ENCODE results near the gene CALD1. TPM values are rescaled to one million over a fixed set of nuclear protein-coding genes. Genes with fewer than 3 reads are reported as not detected.

CALD1 gene
- total RNA-seq, 4 donors from 2014 or later, result 1,513 to 2,575 (median 1,808) TPM

DNA sequence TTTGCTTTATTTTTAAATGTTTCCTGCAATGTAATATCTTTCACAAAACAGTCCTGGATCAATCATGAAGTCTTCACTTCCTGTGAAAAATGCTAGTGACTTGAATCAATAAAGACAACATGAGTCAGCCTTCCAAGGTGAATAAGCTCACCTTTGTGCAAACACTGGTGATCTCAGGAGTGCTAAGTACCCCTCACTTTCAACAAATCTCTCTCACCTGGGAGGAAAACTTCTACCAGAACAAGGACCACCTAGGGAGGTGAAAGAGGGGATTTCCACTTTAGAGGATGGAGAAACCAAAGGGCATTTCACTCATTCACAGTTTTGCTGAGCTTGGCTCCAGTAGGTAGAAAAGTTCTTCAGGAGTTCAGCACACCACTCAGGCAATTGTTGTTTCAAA is 64.8 kb downstream of the CALD1 start:
- Histone ChIP-seq H3K4me3 (no peak overlapping the region), H3K4me1 (peaks cover 16 to 95% (median 49%) of the 10 kb centered on the region in 3 donors), H3K27ac (peak overlapping the region in 3 of 4 donors; percentile 45 to 83 (median 64)), H3K36me3 (peaks cover 0 to 32% of the 10 kb centered on the region in 2 donors), H3K27me3 (no peaks in the 10 kb centered on the region), H3K9me3 (no peaks in the 10 kb centered on the region)
- no peak for ATAC-seq
- no peak for TF ChIP-seq POLR2AphosphoS5 (IDR thresholded peaks at IDR 0.05)
- no peak for TF ChIP-seq POLR2A (IDR thresholded peaks at IDR 0.05)
- no peak for TF ChIP-seq EP300 (IDR thresholded peaks at IDR 0.05)
- TF ChIP-seq, protein P1, sequence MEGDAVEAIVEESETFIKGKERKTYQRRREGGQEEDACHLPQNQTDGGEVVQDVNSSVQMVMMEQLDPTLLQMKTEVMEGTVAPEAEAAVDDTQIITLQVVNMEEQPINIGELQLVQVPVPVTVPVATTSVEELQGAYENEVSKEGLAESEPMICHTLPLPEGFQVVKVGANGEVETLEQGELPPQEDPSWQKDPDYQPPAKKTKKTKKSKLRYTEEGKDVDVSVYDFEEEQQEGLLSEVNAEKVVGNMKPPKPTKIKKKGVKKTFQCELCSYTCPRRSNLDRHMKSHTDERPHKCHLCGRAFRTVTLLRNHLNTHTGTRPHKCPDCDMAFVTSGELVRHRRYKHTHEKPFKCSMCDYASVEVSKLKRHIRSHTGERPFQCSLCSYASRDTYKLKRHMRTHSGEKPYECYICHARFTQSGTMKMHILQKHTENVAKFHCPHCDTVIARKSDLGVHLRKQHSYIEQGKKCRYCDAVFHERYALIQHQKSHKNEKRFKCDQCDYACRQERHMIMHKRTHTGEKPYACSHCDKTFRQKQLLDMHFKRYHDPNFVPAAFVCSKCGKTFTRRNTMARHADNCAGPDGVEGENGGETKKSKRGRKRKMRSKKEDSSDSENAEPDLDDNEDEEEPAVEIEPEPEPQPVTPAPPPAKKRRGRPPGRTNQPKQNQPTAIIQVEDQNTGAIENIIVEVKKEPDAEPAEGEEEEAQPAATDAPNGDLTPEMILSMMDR (IDR thresholded peaks at IDR 0.05), result no peak

DNA sequence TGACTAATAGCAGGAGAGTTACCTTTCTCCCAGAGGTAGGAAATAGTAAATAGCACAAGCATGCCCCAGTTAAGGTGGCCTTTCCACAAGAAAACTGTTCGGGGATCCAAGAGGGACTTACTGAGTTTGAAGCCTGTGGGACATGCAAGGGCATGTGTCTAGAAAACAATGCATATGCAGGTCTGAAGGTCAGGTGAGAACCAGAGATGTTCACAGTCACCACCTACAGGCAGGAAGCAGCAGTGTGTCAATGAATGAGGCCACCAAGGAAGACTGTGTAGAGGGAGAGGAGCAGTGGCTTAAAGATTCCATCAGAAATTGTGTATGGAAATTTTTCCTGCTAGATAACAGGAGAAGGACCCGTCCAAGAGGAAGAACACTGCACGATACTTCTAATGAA is 66.0 kb downstream of the CALD1 start:
- 71% methylated on average over 3 of the region's 3 CpGs for WGBS, 2 donors (ENCODE audit: low coverage in 1 of 2)
- TF ChIP-seq, protein P1 (IDR thresholded peaks at IDR 0.05), result peak in 1 of 4 experiments; percentile 13
- TF ChIP-seq EP300 (IDR thresholded peaks at IDR 0.05), result no peak
- Histone ChIP-seq H3K4me1 (peaks cover 24 to 95% (median 59%) of the 10 kb centered on the region in 3 donors), H3K9me3 (no peaks in the 10 kb centered on the region), H3K36me3 (peaks cover 0 to 32% of the 10 kb centered on the region in 2 donors), H3K27me3 (no peaks in the 10 kb centered on the region), H3K4me3 (no peak overlapping the region), H3K27ac (peak overlapping the region; percentile 45 to 89 (median 82))
- ATAC-seq, result no peak

DNA sequence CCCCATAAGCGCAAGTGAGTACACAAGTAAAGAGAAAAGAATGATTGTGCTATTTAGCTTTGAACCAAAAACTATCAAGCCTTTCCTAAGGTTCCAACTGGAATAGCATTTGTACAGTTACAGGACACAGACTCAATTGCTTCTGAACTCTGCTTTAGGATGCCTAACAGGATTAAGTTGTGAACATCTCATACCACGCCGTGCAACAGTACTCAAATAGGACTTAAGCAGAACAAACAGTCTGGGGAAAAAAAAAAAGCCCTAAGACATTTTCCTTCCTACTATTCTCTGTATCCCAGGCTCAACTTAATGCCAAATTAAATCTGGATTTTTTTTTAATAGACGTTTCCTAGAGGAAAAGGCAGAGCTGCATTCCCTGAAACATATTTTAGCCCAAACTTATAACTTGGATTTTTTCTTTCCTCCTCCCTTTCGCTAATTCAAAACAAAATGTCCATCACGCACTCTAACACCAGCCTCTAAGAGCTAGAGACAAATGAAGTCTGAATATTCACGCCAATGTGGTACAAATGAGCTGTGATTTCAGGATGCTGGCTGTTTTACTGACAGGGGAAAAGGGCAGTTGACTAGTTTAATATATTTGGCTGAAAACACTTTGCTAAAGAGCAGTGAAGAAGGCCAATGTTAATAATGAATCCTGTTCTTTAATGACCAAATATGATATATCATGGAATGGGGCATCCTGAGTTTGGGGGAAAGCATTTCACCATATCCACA is 68.6 kb downstream of the CALD1 start:
- H3K4me1 ChIP-seq, result peaks cover 38 to 100% (median 76%) of the 10 kb centered on the region in 3 donors

DNA sequence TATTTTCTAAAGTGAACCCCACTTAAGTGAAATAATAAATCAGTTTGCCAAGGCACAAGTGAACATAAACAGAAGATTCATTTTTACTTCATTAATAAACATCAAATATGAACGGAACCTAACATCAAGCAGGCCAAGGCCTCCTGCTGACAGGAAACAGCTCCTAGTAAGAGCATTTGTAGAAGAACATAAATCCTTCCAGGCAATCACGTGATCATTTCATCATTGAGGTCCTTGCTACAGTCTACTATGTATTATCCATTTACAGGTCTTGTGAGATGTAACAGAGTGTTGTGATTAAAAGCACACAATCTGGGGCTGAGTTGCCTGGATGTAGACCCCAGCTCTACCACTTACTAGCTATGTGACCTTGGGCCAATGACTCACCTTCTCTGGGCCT is 70.6 kb downstream of the CALD1 start:
- Histone ChIP-seq H3K36me3 (peaks cover 0 to 18% of the 10 kb centered on the region in 2 donors), H3K4me3 (no peak overlapping the region), H3K9me3 (no peaks in the 10 kb centered on the region), H3K27me3 (no peaks in the 10 kb centered on the region), H3K27ac (peak overlapping the region; percentile 80 to 88 (median 84)), H3K4me1 (peaks cover 40 to 97% (median 77%) of the 10 kb centered on the region in 3 donors)
- 19 to 21% methylated on average over 2 of the region's 2 CpGs for WGBS, 2 donors (ENCODE audit: low coverage in 1 of 2)
- TF ChIP-seq, protein P1 (IDR thresholded peaks at IDR 0.05), result peak in 1 of 4 experiments; percentile 6
- TF ChIP-seq EP300 (IDR thresholded peaks at IDR 0.05) (peak; percentile 5), POLR2A (IDR thresholded peaks at IDR 0.05) (no peak), POLR2AphosphoS5 (IDR thresholded peaks at IDR 0.05) (peak; percentile 85)
- peak; percentile 44 for ATAC-seq

More for the DNA sequence above, 68.6 kb downstream of the CALD1 start:
- TF ChIP-seq POLR2AphosphoS5 (IDR thresholded peaks at IDR 0.05) (peak; percentile 62), EP300 (IDR thresholded peaks at IDR 0.05) (no peak)
- TF ChIP-seq, protein P1 (IDR thresholded peaks at IDR 0.05), result no peak
- Histone ChIP-seq H3K4me3 (no peak overlapping the region), H3K36me3 (peaks cover 0 to 32% of the 10 kb centered on the region in 2 donors), H3K27ac (peak overlapping the region; percentile 79 to 89 (median 82)), H3K27me3 (no peaks in the 10 kb centered on the region), H3K9me3 (no peaks in the 10 kb centered on the region)
- ATAC-seq, result peak; percentile 54
- 21 to 31% methylated on average over 7 of the region's 7 CpGs for WGBS, 2 donors (ENCODE audit: low coverage in 1 of 2)

DNA sequence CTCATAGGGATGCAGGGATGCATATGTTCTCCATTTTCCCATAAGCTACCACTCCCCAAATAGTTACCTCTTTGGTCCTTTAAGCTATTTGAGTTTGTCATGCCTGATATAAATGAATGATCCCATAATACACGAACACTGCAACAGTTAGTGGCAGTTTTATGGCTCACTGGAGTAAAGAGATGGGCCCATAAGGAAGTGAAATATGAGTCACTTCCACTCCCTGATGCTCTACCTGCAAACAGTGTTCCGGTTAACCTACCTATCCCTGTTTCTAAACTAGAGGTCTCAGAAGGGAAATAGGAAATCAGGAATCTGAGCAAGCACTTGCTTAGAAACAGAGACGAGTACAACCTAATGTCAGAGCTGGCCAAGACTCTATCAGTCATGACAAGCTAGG is 71.7 kb downstream of the CALD1 start:
- Histone ChIP-seq H3K4me3 (no peak overlapping the region), H3K36me3 (peaks cover 0 to 8% of the 10 kb centered on the region in 2 donors), H3K4me1 (peaks cover 51 to 97% (median 73%) of the 10 kb centered on the region in 3 donors), H3K27me3 (no peaks in the 10 kb centered on the region), H3K27ac (peak overlapping the region; percentile 80 to 88 (median 84)), H3K9me3 (no peaks in the 10 kb centered on the region)
- 33 to 86% methylated on average over 2 of the region's 3 CpGs for WGBS, 2 donors (ENCODE audit: low coverage in 1 of 2)
- no peak for ATAC-seq
- no peak for TF ChIP-seq POLR2AphosphoS5 (IDR thresholded peaks at IDR 0.05)
- TF ChIP-seq POLR2A (IDR thresholded peaks at IDR 0.05), result no peak
- TF ChIP-seq, protein P1 (IDR thresholded peaks at IDR 0.05), result no peak
- TF ChIP-seq EP300 (IDR thresholded peaks at IDR 0.05), result no peak
